Measurements from ENCODE around the gene FAM78A. TPM values are rescaled to one million over a fixed set of nuclear protein-coding genes. Genes with fewer than 3 reads are reported as not detected.

FAM78A gene
- total RNA-seq, 3 donors from 2014 or later (not counting 1 experiment from before 2014, with no cell fraction given), result 57.6 to 91.7 (median 88.3) TPM

DNA sequence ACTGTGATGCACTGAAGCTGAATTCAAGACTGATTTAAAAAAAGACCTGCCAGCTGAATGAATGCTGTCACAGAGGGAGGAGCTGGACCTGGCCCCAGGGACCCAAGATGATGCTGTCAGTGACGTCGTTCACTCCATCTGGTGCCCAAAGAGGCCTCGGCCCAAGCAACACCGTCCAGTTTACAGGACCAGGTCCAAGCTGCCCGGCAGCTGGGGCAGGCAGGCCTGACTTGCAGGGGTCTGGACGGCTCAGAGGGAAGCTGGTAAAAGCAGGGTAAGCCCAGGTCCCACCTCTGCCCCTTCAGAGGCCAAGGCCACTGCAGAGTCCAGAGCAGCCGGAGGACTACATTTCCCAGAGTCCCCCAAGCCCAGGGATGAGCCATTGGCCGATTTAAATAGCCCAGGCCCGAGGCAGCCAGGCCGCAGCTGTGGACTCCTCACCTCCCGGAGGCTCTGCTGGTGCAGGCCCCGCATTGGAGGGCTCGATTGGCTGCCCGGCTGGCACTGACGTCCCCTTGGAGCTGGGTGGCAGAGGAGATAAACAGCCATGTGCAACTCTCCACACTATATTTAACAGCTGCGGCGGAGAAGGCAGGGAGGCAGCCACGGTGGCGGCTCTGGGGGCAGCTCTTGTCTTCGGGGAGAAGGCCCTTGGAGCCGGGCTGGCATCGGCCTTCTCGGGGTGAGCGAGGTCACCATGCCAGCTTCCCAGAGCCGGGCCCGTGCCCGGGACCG lies 13.2 kb upstream of the FAM78A start, which contains the start of gene PLPP7:
TSS of gene PLPP7 (plus strand) at position 423 of the 735 bp plus-strand sequence. CDS start at position 698, 275 bp downstream.
- no peaks in the 10 kb centered on the region for H3K4me1 Mint-ChIP-seq
- ATAC-seq, result peak in 1 of 3 donors; percentile 49
- 65% methylated on average over 28 of the region's 28 CpGs for WGBS (ENCODE audit: insufficient coverage)
- DNase-seq, result no peak
- no peak within 1 kb of the TSS for H3K27ac Mint-ChIP-seq
- Histone ChIP-seq H3K9me3 (ENCODE audit: control insufficient read depth, insufficient read depth, low read length) (no peaks in the 10 kb centered on the region), H3K36me3 (ENCODE audit: control insufficient read depth, insufficient read depth, low read length) (no peaks in the 10 kb centered on the region), H3K27ac (ENCODE audit: low read length) (no peak within 1 kb of the TSS), H3K27me3 (ENCODE audit: control insufficient read depth, insufficient read depth, low read length) (no peaks in the 10 kb centered on the region), H3K4me3 (ENCODE audit: low read length) (no peak within 1 kb of the TSS), H3K4me1 (ENCODE audit: control insufficient read depth, insufficient read depth, low read length) (peaks cover 10% of the 10 kb centered on the region)
- TF ChIP-seq, protein P1, sequence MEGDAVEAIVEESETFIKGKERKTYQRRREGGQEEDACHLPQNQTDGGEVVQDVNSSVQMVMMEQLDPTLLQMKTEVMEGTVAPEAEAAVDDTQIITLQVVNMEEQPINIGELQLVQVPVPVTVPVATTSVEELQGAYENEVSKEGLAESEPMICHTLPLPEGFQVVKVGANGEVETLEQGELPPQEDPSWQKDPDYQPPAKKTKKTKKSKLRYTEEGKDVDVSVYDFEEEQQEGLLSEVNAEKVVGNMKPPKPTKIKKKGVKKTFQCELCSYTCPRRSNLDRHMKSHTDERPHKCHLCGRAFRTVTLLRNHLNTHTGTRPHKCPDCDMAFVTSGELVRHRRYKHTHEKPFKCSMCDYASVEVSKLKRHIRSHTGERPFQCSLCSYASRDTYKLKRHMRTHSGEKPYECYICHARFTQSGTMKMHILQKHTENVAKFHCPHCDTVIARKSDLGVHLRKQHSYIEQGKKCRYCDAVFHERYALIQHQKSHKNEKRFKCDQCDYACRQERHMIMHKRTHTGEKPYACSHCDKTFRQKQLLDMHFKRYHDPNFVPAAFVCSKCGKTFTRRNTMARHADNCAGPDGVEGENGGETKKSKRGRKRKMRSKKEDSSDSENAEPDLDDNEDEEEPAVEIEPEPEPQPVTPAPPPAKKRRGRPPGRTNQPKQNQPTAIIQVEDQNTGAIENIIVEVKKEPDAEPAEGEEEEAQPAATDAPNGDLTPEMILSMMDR (IDR thresholded peaks at IDR 0.05), result no peak
- intact Hi-C loops (cut with micrococcal nuclease), result no loop called here
- H3K9me3 Mint-ChIP-seq, result no peaks in the 10 kb centered on the region
- no peaks in the 10 kb centered on the region for H3K36me3 Mint-ChIP-seq
- H3K27me3 Mint-ChIP-seq (ENCODE audit: low read depth in 2 of 2), result no peaks in the 10 kb centered on the region
- peak within 1 kb of the TSS; percentile 45 for H3K4me3 Mint-ChIP-seq

- H3K4me1 Mint-ChIP-seq, result peaks cover 0 to 3% of the 10 kb centered on the region in 2 donors
- Histone ChIP-seq H3K36me3 (ENCODE audit: control insufficient read depth, insufficient read depth, low read length) (no peaks in the 10 kb centered on the region), H3K27me3 (ENCODE audit: control insufficient read depth, insufficient read depth, low read length) (no peaks in the 10 kb centered on the region), H3K4me3 (ENCODE audit: low read length) (no peak overlapping the region), H3K4me1 (ENCODE audit: control insufficient read depth, insufficient read depth, low read length) (peaks cover 11% of the 10 kb centered on the region), H3K27ac (ENCODE audit: low read length) (no peak overlapping the region), H3K9me3 (ENCODE audit: control insufficient read depth, insufficient read depth, low read length) (no peaks in the 10 kb centered on the region)
- no peak overlapping the region for H3K27ac Mint-ChIP-seq
- no peaks in the 10 kb centered on the region for H3K27me3 Mint-ChIP-seq (ENCODE audit: low read depth in 2 of 2)
- TF ChIP-seq, protein P1 (IDR thresholded peaks at IDR 0.05), result no peak
- no peak overlapping the region for H3K4me3 Mint-ChIP-seq
- H3K9me3 Mint-ChIP-seq, result no peaks in the 10 kb centered on the region
- H3K36me3 Mint-ChIP-seq, result no peaks in the 10 kb centered on the region
- no peak for DNase-seq
- 81% methylated on average over 9 of the region's 9 CpGs for WGBS (ENCODE audit: insufficient coverage)
- no peak for ATAC-seq
- intact Hi-C loops (cut with micrococcal nuclease), result no loop called here
Measured at GRCh38 chr9:131288217-131288616, 11.9 kb upstream of the FAM78A start.

DNA sequence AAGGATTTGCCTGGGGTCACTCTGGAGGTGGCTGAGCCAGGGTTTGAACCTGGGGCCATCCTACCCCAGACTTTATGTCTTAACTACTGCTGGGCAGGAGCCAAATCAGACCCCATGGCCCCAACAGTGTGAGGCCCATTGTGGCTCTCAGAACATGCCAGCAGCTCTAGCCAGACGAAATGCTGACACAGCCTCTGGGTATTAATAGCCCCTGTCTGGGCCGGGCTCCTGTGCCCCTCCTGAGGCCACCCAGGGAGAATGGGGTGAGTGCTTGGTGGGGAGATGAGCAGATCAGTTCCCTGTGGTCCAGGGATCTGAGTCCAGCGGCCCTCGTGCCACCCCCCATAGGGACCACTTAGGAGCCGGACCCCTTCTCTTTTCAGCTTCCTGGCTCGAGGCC lies 11.0 kb upstream of the FAM78A start:
- DNase-seq (no peak), ATAC-seq (no peak)
- Mint-ChIP-seq H3K4me3 (no peak overlapping the region), H3K4me1 (peaks cover 1 to 9% of the 10 kb centered on the region in 2 donors), H3K27ac (no peak overlapping the region), H3K9me3 (no peaks in the 10 kb centered on the region), H3K36me3 (no peaks in the 10 kb centered on the region), H3K27me3 (ENCODE audit: low read depth in 2 of 2) (no peaks in the 10 kb centered on the region)
- no peaks in the 10 kb centered on the region for H3K9me3 ChIP-seq (ENCODE audit: control insufficient read depth, insufficient read depth, low read length)
- TF ChIP-seq, protein P1 (IDR thresholded peaks at IDR 0.05), result no peak
- 88% methylated on average over 6 of the region's 6 CpGs for WGBS (ENCODE audit: insufficient coverage)
- peaks cover 18% of the 10 kb centered on the region for H3K4me1 ChIP-seq (ENCODE audit: control insufficient read depth, insufficient read depth, low read length)
- intact Hi-C loops (cut with micrococcal nuclease), result no loop called here
- no peaks in the 10 kb centered on the region for H3K36me3 ChIP-seq (ENCODE audit: control insufficient read depth, insufficient read depth, low read length)
- no peak overlapping the region for H3K4me3 ChIP-seq (ENCODE audit: low read length)
- H3K27me3 ChIP-seq (ENCODE audit: control insufficient read depth, insufficient read depth, low read length), result no peaks in the 10 kb centered on the region
- H3K27ac ChIP-seq (ENCODE audit: low read length), result no peak overlapping the region
